GM12864 (cell line): Measurements from ENCODE around the gene RPL35.

Experiments
- DNase-seq: peaks from one replicate; pipeline ENCODE4 v3.0.0-alpha.2; 2011; ENCODE audit warnings: low read depth
- H3K4me3 ChIP-seq: 2 replicates; pipeline ENCODE4 v1.5.1; 2011; ENCODE audit warnings: mild to moderate bottlenecking, low read depth, low read length, control low read depth
- TF ChIP-seq, protein P1 (sequence below): IDR thresholded peaks from 2 replicates; pipeline ENCODE4 v1.5.1; 2011; ENCODE audit warnings: low read depth, mild to moderate bottlenecking, moderate library complexity, low read length, control low read depth, inconsistent platforms; ENCODE audit errors: missing control alignments

Gene RPL35

GRCh38 chr9:124831642-124832364, 30.0 kb downstream of the RPL35 start:
- DNase-seq, result no peak
- H3K4me3 ChIP-seq, result no peak overlapping the region
- TF ChIP-seq, protein P1, sequence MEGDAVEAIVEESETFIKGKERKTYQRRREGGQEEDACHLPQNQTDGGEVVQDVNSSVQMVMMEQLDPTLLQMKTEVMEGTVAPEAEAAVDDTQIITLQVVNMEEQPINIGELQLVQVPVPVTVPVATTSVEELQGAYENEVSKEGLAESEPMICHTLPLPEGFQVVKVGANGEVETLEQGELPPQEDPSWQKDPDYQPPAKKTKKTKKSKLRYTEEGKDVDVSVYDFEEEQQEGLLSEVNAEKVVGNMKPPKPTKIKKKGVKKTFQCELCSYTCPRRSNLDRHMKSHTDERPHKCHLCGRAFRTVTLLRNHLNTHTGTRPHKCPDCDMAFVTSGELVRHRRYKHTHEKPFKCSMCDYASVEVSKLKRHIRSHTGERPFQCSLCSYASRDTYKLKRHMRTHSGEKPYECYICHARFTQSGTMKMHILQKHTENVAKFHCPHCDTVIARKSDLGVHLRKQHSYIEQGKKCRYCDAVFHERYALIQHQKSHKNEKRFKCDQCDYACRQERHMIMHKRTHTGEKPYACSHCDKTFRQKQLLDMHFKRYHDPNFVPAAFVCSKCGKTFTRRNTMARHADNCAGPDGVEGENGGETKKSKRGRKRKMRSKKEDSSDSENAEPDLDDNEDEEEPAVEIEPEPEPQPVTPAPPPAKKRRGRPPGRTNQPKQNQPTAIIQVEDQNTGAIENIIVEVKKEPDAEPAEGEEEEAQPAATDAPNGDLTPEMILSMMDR, result no peak

GRCh38 chr9:124830593-124830992, 31.2 kb downstream of the RPL35 start:
- TF ChIP-seq, protein P1, result no peak
- DNase-seq, result no peak
- no peak overlapping the region for H3K4me3 ChIP-seq

GRCh38 chr9:124829334-124829669, 32.5 kb downstream of the RPL35 start:
- DNase-seq, result no peak
- TF ChIP-seq, protein P1, result no peak
- no peak overlapping the region for H3K4me3 ChIP-seq

DNA sequence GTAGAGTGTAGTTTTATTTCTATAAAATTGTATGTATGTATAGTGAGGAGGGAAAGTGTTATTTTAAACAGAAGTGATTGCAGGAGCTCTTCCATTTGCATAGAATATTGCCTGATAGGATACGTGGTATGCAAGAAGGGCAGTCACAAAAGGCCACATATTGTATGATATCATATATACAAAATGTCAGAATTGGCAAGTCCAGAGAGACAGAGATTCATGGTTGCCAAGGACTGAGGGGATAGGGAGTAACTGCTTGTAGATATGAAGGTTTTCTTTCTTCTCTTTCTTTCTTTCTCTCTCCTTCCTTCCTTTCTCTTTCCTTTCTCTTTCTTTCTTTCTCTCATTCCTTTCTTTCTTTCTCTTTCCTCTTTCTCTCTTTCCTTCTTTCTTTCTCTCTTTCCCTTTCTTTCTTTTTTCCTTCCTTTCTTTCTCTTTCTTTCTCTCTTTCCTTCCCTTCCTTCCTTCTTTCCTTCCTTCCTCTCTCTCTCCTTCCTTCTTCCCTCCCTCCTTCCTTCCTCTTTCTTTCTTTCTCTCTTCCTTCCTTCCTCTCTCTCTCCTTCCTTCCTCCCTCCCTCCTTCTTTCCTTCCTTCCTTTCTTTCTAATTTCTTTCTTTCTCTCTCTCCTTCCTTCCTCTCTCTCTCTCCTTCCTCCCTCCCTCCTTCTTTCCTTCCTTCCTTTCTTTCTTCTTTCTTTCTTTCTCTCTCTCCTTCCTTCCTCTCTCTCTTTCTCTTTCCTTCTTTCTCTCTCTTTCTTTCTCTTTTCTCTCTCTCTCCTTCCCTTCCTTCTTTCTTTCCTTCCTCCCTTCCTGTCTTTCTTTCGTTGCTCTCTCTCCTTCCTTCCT, 33.0 kb downstream of the RPL35 start:
- H3K4me3 ChIP-seq, result no peak overlapping the region
- TF ChIP-seq, protein P1, result no peak
- DNase-seq, result no peak

- no peak overlapping the region for H3K4me3 ChIP-seq
- TF ChIP-seq, protein P1, result no peak
- DNase-seq, result no peak
These were observed 40.8 kb downstream of the RPL35 start for GRCh38 chr9:124820698-124821623.

GRCh38 chr9:124818431-124819281, 43.1 kb downstream of the RPL35 start:
- no peak overlapping the region for H3K4me3 ChIP-seq
- TF ChIP-seq, protein P1, result no peak
- no peak for DNase-seq
